SK-N-SH treated with all-trans-retinoic acid at 6 μM for 48 hours (cell line): ENCODE measurements around the gene TFDP1.

Source experiments
- BACH2 ChIP-seq: fragments of 250-450 bp; sonication (Bioruptor Pico); IDR thresholded peaks from 2 replicates; pipeline ENCODE4 v1.9.0; 2021; ENCODE audit warnings: mild to moderate bottlenecking, borderline replicate concordance
- CSDC2 ChIP-seq: fragments of 250-450 bp; sonication (Bioruptor Pico); IDR thresholded peaks from 2 replicates; pipeline ENCODE4 v1.5.0; 2020; ENCODE audit warnings: mild to moderate bottlenecking, moderate library complexity
- RARB ChIP-seq: fragments of 250-450 bp; sonication (Bioruptor Pico); IDR thresholded peaks from 2 replicates; pipeline ENCODE4 v1.8.0; 2021; ENCODE audit warnings: mild to moderate bottlenecking, moderate library complexity
- TCF4 ChIP-seq: fragments of 250-450 bp; sonication (Bioruptor Pico); IDR thresholded peaks from 2 replicates; pipeline ENCODE4 v1.8.0; 2021; ENCODE audit warnings: mild to moderate bottlenecking, moderate library complexity, borderline replicate concordance
- ZFP3 ChIP-seq: fragments of 250-450 bp; sonication (Bioruptor Pico); IDR thresholded peaks from 2 replicates; pipeline ENCODE4 v1.5.0; 2020; ENCODE audit warnings: mild to moderate bottlenecking, moderate library complexity
- ZNF70 ChIP-seq: fragments of 450-650 bp; formaldehyde crosslinking; IDR thresholded peaks from 2 replicates; pipeline ENCODE4 v1.5.0; 2020; ENCODE audit warnings: mild to moderate bottlenecking, moderate library complexity
- ZNF8 ChIP-seq: fragments of 450-650 bp; formaldehyde crosslinking; IDR thresholded peaks from 2 replicates; pipeline ENCODE4 v1.5.0; 2020; ENCODE audit warnings: mild to moderate bottlenecking, moderate library complexity
- TF ChIP-seq, protein P1 (sequence below): fragments of 250-450 bp; sonication (Bioruptor Pico); IDR thresholded peaks from 2 replicates; pipeline ENCODE4 v1.8.0; 2021; ENCODE audit warnings: low read depth, mild to moderate bottlenecking, moderate library complexity, borderline replicate concordance
- TF ChIP-seq, protein P2 (sequence below): fragments of 250-450 bp; sonication (Bioruptor Pico); IDR thresholded peaks from 2 replicates; pipeline ENCODE4 v1.8.0; 2020; ENCODE audit warnings: mild to moderate bottlenecking, moderate library complexity, borderline replicate concordance
- TF ChIP-seq, protein P3 (sequence below): fragments of 250-450 bp; sonication (Bioruptor Pico); IDR thresholded peaks from 2 replicates; pipeline ENCODE4 v1.5.0; 2020; ENCODE audit warnings: mild to moderate bottlenecking, moderate library complexity

DNA sequence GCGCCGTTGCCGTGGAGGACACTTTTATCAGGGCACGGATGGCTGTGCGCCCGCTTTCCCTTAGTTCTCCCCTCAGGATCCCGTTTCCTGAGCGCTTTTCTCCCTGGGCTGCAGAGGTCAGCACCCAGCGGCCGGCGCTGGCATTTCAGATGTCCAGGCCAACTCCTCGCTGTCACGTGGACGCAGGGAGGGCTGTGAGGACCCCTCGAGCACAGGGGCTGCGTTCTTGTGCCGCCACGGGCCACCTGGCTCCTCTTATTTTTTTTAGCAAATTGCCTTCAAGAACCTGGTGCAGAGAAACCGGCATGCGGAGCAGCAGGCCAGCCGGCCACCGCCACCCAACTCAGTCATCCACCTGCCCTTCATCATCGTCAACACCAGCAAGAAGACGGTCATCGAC is 51.2 kb downstream of the TFDP1 start:
- no peak for TF ChIP-seq RARB
- TF ChIP-seq BACH2 (CRISPR knock-in tag), result no peak
- TF ChIP-seq CSDC2 (CRISPR knock-in tag), result no peak
- TF ChIP-seq, protein P1, sequence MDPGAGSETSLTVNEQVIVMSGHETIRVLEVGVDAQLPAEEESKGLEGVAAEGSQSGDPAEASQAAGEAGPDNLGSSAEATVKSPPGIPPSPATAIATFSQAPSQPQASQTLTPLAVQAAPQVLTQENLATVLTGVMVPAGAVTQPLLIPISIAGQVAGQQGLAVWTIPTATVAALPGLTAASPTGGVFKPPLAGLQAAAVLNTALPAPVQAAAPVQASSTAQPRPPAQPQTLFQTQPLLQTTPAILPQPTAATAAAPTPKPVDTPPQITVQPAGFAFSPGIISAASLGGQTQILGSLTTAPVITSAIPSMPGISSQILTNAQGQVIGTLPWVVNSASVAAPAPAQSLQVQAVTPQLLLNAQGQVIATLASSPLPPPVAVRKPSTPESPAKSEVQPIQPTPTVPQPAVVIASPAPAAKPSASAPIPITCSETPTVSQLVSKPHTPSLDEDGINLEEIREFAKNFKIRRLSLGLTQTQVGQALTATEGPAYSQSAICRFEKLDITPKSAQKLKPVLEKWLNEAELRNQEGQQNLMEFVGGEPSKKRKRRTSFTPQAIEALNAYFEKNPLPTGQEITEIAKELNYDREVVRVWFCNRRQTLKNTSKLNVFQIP (CRISPR knock-in tag), result no peak
- TF ChIP-seq ZFP3, result no peak
- no peak for TF ChIP-seq ZNF8 (CRISPR knock-in tag)
- no peak for TF ChIP-seq ZNF70 (CRISPR knock-in tag)
- TF ChIP-seq TCF4 (CRISPR knock-in tag), result no peak
- TF ChIP-seq, protein P2, sequence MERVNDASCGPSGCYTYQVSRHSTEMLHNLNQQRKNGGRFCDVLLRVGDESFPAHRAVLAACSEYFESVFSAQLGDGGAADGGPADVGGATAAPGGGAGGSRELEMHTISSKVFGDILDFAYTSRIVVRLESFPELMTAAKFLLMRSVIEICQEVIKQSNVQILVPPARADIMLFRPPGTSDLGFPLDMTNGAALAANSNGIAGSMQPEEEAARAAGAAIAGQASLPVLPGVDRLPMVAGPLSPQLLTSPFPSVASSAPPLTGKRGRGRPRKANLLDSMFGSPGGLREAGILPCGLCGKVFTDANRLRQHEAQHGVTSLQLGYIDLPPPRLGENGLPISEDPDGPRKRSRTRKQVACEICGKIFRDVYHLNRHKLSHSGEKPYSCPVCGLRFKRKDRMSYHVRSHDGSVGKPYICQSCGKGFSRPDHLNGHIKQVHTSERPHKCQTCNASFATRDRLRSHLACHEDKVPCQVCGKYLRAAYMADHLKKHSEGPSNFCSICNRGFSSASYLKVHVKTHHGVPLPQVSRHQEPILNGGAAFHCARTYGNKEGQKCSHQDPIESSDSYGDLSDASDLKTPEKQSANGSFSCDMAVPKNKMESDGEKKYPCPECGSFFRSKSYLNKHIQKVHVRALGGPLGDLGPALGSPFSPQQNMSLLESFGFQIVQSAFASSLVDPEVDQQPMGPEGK (CRISPR knock-in tag), result no peak
- TF ChIP-seq, protein P3, sequence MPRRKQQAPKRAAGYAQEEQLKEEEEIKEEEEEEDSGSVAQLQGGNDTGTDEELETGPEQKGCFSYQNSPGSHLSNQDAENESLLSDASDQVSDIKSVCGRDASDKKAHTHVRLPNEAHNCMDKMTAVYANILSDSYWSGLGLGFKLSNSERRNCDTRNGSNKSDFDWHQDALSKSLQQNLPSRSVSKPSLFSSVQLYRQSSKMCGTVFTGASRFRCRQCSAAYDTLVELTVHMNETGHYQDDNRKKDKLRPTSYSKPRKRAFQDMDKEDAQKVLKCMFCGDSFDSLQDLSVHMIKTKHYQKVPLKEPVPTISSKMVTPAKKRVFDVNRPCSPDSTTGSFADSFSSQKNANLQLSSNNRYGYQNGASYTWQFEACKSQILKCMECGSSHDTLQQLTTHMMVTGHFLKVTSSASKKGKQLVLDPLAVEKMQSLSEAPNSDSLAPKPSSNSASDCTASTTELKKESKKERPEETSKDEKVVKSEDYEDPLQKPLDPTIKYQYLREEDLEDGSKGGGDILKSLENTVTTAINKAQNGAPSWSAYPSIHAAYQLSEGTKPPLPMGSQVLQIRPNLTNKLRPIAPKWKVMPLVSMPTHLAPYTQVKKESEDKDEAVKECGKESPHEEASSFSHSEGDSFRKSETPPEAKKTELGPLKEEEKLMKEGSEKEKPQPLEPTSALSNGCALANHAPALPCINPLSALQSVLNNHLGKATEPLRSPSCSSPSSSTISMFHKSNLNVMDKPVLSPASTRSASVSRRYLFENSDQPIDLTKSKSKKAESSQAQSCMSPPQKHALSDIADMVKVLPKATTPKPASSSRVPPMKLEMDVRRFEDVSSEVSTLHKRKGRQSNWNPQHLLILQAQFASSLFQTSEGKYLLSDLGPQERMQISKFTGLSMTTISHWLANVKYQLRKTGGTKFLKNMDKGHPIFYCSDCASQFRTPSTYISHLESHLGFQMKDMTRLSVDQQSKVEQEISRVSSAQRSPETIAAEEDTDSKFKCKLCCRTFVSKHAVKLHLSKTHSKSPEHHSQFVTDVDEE (CRISPR knock-in tag), result no peak
